ENCODE data around the gene VAMP4. TPM values are rescaled to one million over a fixed set of nuclear protein-coding genes. Genes with fewer than 3 reads are reported as not detected.

The VAMP4 gene
- total and polyA plus RNA-seq, 10 of the 15 experiments (the other 5 are each of a cell fraction or from before 2014, with no cell fraction given), result 0.90 to 7.9 (median 4.3) TPM

- TF ChIP-seq, protein P1, sequence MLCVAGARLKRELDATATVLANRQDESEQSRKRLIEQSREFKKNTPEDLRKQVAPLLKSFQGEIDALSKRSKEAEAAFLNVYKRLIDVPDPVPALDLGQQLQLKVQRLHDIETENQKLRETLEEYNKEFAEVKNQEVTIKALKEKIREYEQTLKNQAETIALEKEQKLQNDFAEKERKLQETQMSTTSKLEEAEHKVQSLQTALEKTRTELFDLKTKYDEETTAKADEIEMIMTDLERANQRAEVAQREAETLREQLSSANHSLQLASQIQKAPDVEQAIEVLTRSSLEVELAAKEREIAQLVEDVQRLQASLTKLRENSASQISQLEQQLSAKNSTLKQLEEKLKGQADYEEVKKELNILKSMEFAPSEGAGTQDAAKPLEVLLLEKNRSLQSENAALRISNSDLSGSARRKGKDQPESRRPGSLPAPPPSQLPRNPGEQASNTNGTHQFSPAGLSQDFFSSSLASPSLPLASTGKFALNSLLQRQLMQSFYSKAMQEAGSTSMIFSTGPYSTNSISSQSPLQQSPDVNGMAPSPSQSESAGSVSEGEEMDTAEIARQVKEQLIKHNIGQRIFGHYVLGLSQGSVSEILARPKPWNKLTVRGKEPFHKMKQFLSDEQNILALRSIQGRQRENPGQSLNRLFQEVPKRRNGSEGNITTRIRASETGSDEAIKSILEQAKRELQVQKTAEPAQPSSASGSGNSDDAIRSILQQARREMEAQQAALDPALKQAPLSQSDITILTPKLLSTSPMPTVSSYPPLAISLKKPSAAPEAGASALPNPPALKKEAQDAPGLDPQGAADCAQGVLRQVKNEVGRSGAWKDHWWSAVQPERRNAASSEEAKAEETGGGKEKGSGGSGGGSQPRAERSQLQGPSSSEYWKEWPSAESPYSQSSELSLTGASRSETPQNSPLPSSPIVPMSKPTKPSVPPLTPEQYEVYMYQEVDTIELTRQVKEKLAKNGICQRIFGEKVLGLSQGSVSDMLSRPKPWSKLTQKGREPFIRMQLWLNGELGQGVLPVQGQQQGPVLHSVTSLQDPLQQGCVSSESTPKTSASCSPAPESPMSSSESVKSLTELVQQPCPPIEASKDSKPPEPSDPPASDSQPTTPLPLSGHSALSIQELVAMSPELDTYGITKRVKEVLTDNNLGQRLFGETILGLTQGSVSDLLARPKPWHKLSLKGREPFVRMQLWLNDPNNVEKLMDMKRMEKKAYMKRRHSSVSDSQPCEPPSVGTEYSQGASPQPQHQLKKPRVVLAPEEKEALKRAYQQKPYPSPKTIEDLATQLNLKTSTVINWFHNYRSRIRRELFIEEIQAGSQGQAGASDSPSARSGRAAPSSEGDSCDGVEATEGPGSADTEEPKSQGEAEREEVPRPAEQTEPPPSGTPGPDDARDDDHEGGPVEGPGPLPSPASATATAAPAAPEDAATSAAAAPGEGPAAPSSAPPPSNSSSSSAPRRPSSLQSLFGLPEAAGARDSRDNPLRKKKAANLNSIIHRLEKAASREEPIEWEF (IDR thresholded peaks at IDR 0.05; ENCODE audit: insufficient replicate concordance, low read depth, low read length), result no peak
- TF ChIP-seq PAX8 (IDR thresholded peaks at IDR 0.05), result no peak
- no peak for TF ChIP-seq TCF3 (IDR thresholded peaks at IDR 0.05; ENCODE audit: borderline replicate concordance, insufficient read depth, low read depth, low read length)
- TF ChIP-seq IRF5 (IDR thresholded peaks at IDR 0.05; ENCODE audit: borderline replicate concordance), result no peak
- TF ChIP-seq STAT1 (conservative IDR thresholded peaks at IDR 0.05), result no peak
- no peak for TF ChIP-seq SRF (IDR thresholded peaks at IDR 0.05; ENCODE audit: low read depth in 2 of 2, low read length in 2 of 2)
- no peak for TF ChIP-seq PML (IDR thresholded peaks at IDR 0.05; ENCODE audit: low read length)
- no peak for TF ChIP-seq NKRF (conservative IDR thresholded peaks at IDR 0.05)
- no peak for TF ChIP-seq NBN (IDR thresholded peaks at IDR 0.05)
- no peak for TF ChIP-seq RAD51 (IDR thresholded peaks at IDR 0.05)
- TF ChIP-seq EGR1 (IDR thresholded peaks at IDR 0.05; ENCODE audit: borderline replicate concordance in 1 of 2, low read depth in 2 of 2, low read length in 2 of 2), result no peak
- no peak for TF ChIP-seq HDAC2 (IDR thresholded peaks at IDR 0.05)
Observed at GRCh38 chr1:171666114-171666769, 75.6 kb downstream of the VAMP4 start (continued).
